HG03095 (cell line): ENCODE results near the gene NIPAL3.

Source experiments
- ATAC-seq: cut with Tn5 transposase; IDR thresholded peaks from one replicate; pipeline ENCODE4 v1.9.1; 2021; ENCODE audit warnings: moderate library complexity; ENCODE audit not compliant: unreplicated experiment

NIPAL3 gene

GRCh38 chr1:24415334-24415909 is at the start of gene NIPAL3:
NIPAL3 (plus strand) TSS chr1:24415802; CDS start chr1:24419548, 3,746 bp downstream.
- ATAC-seq = peak; percentile 95

GRCh38 chr1:24366707-24367106 is 48.9 kb upstream of the NIPAL3 start:
- ATAC-seq = no peak

GRCh38 chr1:24369199-24369598 is 46.4 kb upstream of the NIPAL3 start:
- no peak for ATAC-seq

- ATAC-seq = no peak
These were observed 45.8 kb upstream of the NIPAL3 start for GRCh38 chr1:24369801-24370200.

- ATAC-seq = no peak
These were observed 42.6 kb upstream of the NIPAL3 start for GRCh38 chr1:24373044-24373443.

DNA sequence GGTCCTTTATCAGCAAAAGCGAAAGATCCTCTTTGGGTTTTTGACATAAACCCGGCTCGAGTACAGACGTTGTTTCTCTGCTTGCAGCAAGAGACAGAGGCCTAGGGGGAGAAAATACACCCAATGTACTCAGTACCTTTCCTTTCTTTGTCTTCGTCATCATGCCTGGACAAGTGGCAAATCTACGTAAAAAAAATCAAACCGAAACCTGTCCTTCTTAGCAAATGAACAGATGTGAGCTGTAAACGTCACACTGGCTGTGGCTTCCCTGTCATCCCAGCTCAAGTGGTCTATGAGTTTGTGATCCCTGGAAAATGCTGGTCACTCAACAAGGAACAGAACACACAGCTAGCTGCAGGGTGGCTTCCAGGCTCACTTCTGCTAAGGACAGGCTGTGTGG is 41.9 kb upstream of the NIPAL3 start:
- no peak for ATAC-seq

GRCh38 chr1:24374891-24375786 is 40.5 kb upstream of the NIPAL3 start:
- ATAC-seq = no peak

- ATAC-seq = no peak
These were observed 35.8 kb upstream of the NIPAL3 start for GRCh38 chr1:24379733-24380315.

- no peak for ATAC-seq
These were observed 35.1 kb upstream of the NIPAL3 start for GRCh38 chr1:24380508-24380907.

- ATAC-seq = no peak
These were observed 34.3 kb upstream of the NIPAL3 start for GRCh38 chr1:24381256-24381655.

DNA sequence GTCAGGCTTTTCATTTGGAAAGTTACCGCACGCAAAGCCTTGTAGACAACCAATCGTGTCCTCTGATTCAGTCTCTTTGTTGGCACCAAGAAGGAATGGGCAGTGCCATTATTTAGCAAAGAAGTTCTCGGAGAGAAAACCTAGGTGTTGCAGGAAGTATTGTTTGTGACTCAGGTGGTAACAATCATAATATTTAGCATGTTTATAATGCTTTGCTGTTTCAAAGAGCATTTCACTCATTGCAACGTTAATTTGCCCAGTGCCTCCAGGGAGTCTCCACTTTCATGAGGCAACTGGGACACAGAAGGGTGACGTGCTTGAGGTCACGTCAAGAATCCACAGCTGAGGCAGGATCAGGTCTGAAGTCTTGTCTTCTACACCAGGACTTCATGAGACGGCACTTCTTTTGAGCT is 33.4 kb upstream of the NIPAL3 start:
- no peak for ATAC-seq

GRCh38 chr1:24383381-24383940 is 32.1 kb upstream of the NIPAL3 start:
- ATAC-seq = no peak

DNA sequence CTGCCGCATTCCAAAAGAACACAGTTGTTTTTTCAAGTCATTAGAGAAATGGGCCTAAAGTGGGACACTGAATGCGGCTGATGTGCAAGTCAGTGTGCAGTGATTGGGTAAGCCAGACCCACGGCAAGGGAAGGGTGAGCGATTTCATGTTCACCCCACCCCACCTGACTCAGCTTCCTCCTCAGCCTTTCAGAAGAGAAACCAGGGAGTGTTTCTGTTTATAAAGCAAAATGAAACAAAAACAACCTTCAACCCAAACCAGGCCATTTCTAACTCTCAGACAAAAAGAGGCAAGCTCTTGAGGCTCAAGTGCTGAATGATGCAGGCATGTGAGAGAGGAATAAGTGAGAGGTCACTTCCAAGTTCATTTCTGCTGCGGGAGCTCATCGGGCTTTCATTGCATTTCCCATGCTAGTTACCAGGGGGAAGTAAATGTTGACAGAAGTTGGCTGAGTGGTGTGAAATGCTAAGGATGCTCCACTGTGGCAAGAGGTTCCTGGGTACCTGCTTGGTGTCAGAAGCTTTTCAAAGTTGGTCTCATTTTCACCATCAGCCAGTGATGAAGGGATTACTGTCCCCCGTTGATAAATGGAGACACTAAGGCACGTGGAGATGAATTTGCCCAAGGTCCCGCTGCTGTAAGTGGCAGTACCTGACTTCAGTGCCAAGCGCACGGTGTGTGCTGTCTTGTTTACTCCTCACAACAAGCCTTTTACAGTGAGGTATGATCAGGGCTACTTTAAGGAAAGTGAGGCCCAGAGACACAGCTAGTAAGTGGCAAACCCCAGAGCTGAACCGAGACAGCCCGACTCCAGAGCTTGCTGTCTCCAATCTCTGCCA is 31.1 kb upstream of the NIPAL3 start:
- ATAC-seq = no peak

GRCh38 chr1:24385160-24385940 is 30.3 kb upstream of the NIPAL3 start:
- ATAC-seq = no peak

DNA sequence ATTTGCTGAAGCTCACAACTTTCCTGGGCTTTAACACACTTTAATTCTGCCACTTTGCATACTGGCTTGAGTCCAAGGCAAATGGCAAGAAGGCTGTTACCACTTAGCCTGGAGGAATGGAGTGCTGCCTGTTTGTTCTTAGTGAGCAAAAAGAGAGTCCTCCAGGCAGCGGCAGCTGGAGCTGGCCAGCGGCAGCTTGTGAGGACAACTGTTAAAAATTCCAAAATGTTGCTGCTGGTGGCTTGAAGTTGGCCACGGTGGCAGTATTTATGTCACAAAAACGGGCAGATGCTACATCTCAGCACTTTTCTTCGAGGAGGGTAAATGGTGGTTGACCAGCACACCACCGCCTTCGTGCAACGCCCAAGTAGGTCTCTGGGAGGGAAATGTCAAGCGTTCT is 29.4 kb upstream of the NIPAL3 start:
- ATAC-seq = no peak

- ATAC-seq = no peak
These were observed 28.7 kb upstream of the NIPAL3 start for GRCh38 chr1:24386931-24387330.

DNA sequence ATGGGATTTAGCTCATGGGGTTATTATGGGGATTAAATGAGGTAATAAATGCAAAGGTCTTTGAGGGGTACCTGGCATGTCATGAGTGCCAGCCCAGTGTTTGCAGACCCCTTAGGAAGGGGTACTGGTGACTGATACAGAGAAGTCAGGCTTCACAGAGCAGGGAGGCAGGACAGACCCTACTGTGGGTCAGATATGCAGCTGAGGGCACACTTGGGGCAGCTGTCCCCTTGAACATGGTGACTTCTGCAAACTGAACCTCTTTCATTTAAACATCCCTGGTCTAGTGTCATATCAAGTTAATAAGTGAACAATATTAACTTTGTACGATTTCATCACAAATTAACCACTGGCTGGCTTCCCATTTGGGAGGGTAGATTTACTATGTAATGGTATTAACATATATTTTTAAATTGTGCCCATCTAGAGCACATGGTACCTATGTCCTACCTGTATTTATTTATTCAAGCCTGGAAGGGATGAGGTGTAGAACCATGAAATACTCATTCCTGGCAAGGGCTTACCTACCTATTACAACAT is 27.9 kb upstream of the NIPAL3 start:
- no peak for ATAC-seq

GRCh38 chr1:24388331-24388885 is 27.2 kb upstream of the NIPAL3 start:
- no peak for ATAC-seq

- ATAC-seq = no peak
These were observed 26.3 kb upstream of the NIPAL3 start for GRCh38 chr1:24389231-24389678.
